ENCODE data around the gene GBP7.

GBP7 gene

DNA sequence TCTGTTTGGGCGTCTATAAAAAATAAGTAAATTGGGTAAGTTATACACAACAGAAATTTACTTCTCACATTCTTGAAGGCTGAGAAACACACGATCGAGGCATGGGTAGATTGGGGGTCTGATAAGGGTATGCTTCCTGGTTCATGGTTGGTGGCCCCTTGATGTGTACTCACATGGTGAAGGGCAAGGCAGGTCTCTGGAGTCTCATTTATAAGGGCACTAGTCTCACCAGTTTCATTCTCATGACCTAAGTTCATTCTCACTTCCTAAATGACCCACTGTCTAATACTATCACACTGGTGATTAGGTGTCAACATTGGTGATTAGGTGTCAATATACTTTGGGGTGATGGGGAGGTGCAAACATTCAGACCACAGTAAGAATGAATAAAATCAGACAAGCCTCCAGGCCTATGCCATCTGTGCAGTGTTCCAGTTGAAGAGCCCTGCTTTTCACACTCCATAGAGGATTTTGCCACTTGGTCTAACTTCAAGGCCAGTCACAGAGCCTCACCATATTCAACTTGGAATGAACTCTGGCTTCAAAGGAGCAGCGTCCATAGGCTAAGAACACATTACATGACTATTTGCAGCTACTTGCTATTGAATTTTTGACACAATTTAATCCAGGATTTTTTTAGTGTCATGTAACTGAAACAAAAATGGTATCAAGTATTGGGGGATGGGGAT lies 25.4 kb upstream of the GBP7 start:
- Histone ChIP-seq H3K9me3 (ENCODE audit: low read depth, low read length) (peaks cover 7% of the 10 kb centered on the region; the same call in 1 of the 2 replicates), H3K27ac (peak overlapping the region; percentile 95), H3K9ac (ENCODE audit: insufficient read length) (peak overlapping the region; percentile 33), H3K4me3 (peak overlapping the region; percentile 61), H3K36me3 (ENCODE audit: insufficient read depth, low read length) (no peaks in the 10 kb centered on the region)
- DNase-seq (ENCODE audit: low read depth, low spot score): no peak
- TF ChIP-seq EZH2 (IDR thresholded peaks at IDR 0.05): no peak

GRCh38 chr1:89200663-89201062 lies 24.9 kb upstream of the GBP7 start:
- peak; percentile 96 for DNase-seq (ENCODE audit: low read depth, low spot score)
- H3K27ac ChIP-seq: peak overlapping the region; percentile 95
- TF ChIP-seq EZH2 (IDR thresholded peaks at IDR 0.05): no peak
- TF ChIP-seq POLR2AphosphoS5 (IDR thresholded peaks at IDR 0.05; ENCODE audit: borderline replicate concordance, low read depth, low read length): peak; percentile 65; the same call in 1 of the 2 replicates
- peak; percentile 55 for TF ChIP-seq FOXP2 (optimal IDR thresholded peaks at IDR 0.05; ENCODE audit: control extremely low read depth, extremely low read length, insufficient read depth)

GRCh38 chr1:89199525-89200031 lies 23.8 kb upstream of the GBP7 start:
- Histone ChIP-seq H3K27ac (peak overlapping the region; percentile 92), H3K9ac (ENCODE audit: insufficient read length) (no peak overlapping the region), H3K36me3 (ENCODE audit: insufficient read depth, low read length) (no peaks in the 10 kb centered on the region), H3K9me3 (ENCODE audit: low read depth, low read length) (no peaks in the 10 kb centered on the region; the same call in 1 of the 2 replicates), H3K4me3 (peak overlapping the region; percentile 59)
- no peak for DNase-seq (ENCODE audit: low read depth, low spot score)
- no peak for TF ChIP-seq POLR2AphosphoS5 (IDR thresholded peaks at IDR 0.05; ENCODE audit: borderline replicate concordance, low read depth, low read length)
- no peak for TF ChIP-seq EZH2 (IDR thresholded peaks at IDR 0.05)

More at GRCh38 chr1:89200663-89201062, 24.9 kb upstream of the GBP7 start:
- Histone ChIP-seq H3K9me3 (ENCODE audit: low read depth, low read length) (peaks cover 7% of the 10 kb centered on the region; the same call in 1 of the 2 replicates), H3K36me3 (ENCODE audit: insufficient read depth, low read length) (no peaks in the 10 kb centered on the region), H3K4me3 (peak overlapping the region; percentile 61), H3K9ac (ENCODE audit: insufficient read length) (peak overlapping the region; percentile 33)

- DNase-seq (ENCODE audit: low read depth, low spot score): no peak
- Histone ChIP-seq H3K9ac (ENCODE audit: insufficient read length) (no peak within 1 kb of the TSS), H3K27ac (peak within 1 kb of the TSS; percentile 92), H3K4me3 (peak within 1 kb of the TSS; percentile 59), H3K36me3 (ENCODE audit: insufficient read depth, low read length) (no peaks in the 10 kb centered on the region), H3K9me3 (ENCODE audit: low read depth, low read length) (no peaks in the 10 kb centered on the region; the same call in 1 of the 2 replicates)
- TF ChIP-seq POLR2AphosphoS5 (IDR thresholded peaks at IDR 0.05; ENCODE audit: borderline replicate concordance, low read depth, low read length): no peak
- TF ChIP-seq FOXP2 (optimal IDR thresholded peaks at IDR 0.05; ENCODE audit: control extremely low read depth, extremely low read length, insufficient read depth): no peak
- TF ChIP-seq EZH2 (IDR thresholded peaks at IDR 0.05): no peak
These were observed 22.8 kb upstream of the GBP7 start, which contains the start of gene GBP4 for GRCh38 chr1:89198491-89199072. GBP4 (minus strand) TSS chr1:89198942; CDS start chr1:89198834, 108 bp downstream.

DNA sequence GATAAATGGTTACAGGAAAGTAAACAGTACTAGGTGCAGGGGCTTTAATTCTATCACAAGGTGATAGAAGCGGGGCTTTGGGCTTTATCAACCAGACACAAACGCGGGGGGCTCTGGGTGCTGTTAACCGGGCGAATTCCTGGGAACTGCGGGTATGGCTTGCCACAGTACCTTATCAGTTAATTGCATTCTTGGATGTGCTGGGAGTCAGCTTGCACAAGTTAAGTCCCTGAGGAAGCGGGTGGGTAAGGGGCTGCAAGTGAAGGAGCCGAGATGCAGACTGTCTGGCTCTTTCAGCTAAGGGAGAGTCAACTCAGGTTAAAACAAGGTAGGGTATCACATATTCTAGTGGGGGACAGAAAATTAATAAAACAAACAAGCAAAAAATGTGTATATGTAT lies 22.3 kb upstream of the GBP7 start:
- Histone ChIP-seq H3K4me3 (no peak overlapping the region), H3K9ac (ENCODE audit: insufficient read length) (no peak overlapping the region), H3K27ac (no peak overlapping the region), H3K36me3 (ENCODE audit: insufficient read depth, low read length) (no peaks in the 10 kb centered on the region), H3K9me3 (ENCODE audit: low read depth, low read length) (no peaks in the 10 kb centered on the region)
- no peak for TF ChIP-seq POLR2AphosphoS5 (IDR thresholded peaks at IDR 0.05; ENCODE audit: borderline replicate concordance, low read depth, low read length)
- no peak for TF ChIP-seq FOXP2 (optimal IDR thresholded peaks at IDR 0.05; ENCODE audit: control extremely low read depth, extremely low read length, insufficient read depth)
- TF ChIP-seq EZH2 (IDR thresholded peaks at IDR 0.05): no peak
- DNase-seq (ENCODE audit: low read depth, low spot score): no peak

- DNase-seq (ENCODE audit: low read depth, low spot score): no peak
- Histone ChIP-seq H3K36me3 (ENCODE audit: insufficient read depth, low read length) (no peaks in the 10 kb centered on the region), H3K4me3 (no peak overlapping the region), H3K9me3 (ENCODE audit: low read depth, low read length) (no peaks in the 10 kb centered on the region), H3K9ac (ENCODE audit: insufficient read length) (no peak overlapping the region), H3K27ac (no peak overlapping the region)
- TF ChIP-seq POLR2AphosphoS5 (IDR thresholded peaks at IDR 0.05; ENCODE audit: borderline replicate concordance, low read depth, low read length): no peak
- no peak for TF ChIP-seq FOXP2 (optimal IDR thresholded peaks at IDR 0.05; ENCODE audit: control extremely low read depth, extremely low read length, insufficient read depth)
- TF ChIP-seq EZH2 (IDR thresholded peaks at IDR 0.05): no peak
These were observed 19.7 kb upstream of the GBP7 start for GRCh38 chr1:89195476-89195875.

- H3K36me3 ChIP-seq (ENCODE audit: insufficient read depth, low read length): no peaks in the 10 kb centered on the region
- H3K9ac ChIP-seq (ENCODE audit: insufficient read length): no peak overlapping the region
- peak; percentile 72 for DNase-seq (ENCODE audit: low read depth, low spot score)
- H3K27ac ChIP-seq: peak overlapping the region; percentile 85
- H3K4me3 ChIP-seq: peak overlapping the region; percentile 67
- H3K9me3 ChIP-seq (ENCODE audit: low read depth, low read length): no peaks in the 10 kb centered on the region
- no peak for TF ChIP-seq FOXP2 (optimal IDR thresholded peaks at IDR 0.05; ENCODE audit: control extremely low read depth, extremely low read length, insufficient read depth)
- no peak for TF ChIP-seq EZH2 (IDR thresholded peaks at IDR 0.05)
- no peak; the same call in 1 of the 2 replicates for TF ChIP-seq POLR2AphosphoS5 (IDR thresholded peaks at IDR 0.05; ENCODE audit: borderline replicate concordance, low read depth, low read length)
These were observed 15.5 kb upstream of the GBP7 start for GRCh38 chr1:89191314-89191713.

DNA sequence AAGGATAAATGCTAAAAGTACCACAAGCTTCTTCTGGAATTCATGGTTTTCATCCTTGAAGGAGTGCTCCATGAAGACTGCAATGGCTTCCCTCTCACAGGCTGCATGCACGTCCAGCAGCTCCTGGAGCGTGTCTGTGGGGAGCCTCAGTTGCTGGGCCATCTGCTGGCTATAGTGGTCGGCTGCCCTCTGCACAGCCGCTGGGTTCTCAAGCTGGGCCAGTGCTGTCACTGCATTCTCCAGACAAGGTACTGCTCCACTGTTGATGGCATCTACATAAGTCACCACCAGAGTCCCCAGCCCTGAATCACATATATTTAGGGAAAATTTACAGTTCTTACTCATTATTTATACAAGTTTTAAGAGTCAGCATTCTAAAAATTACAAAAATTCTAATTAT lies 14.2 kb upstream of the GBP7 start:
- Histone ChIP-seq H3K9ac (ENCODE audit: insufficient read length) (no peak overlapping the region), H3K4me3 (no peak overlapping the region), H3K9me3 (ENCODE audit: low read depth, low read length) (no peaks in the 10 kb centered on the region), H3K36me3 (ENCODE audit: insufficient read depth, low read length) (no peaks in the 10 kb centered on the region), H3K27ac (no peak overlapping the region)
- DNase-seq (ENCODE audit: low read depth, low spot score): no peak
- TF ChIP-seq FOXP2 (optimal IDR thresholded peaks at IDR 0.05; ENCODE audit: control extremely low read depth, extremely low read length, insufficient read depth) (no peak), POLR2AphosphoS5 (IDR thresholded peaks at IDR 0.05; ENCODE audit: borderline replicate concordance, low read depth, low read length) (no peak), EZH2 (IDR thresholded peaks at IDR 0.05) (no peak)
